ENCODE results near the gene TAAR9.
"Not testable (repeated sequence)": the region's sequence is repeated elsewhere in the genome, so short reads cannot be mapped to it uniquely, and the experiment has no call there.

The TAAR9 gene

GRCh38 chr6:132515386-132515785 lies 22.7 kb upstream of the TAAR9 start:
- no peak for DNase-seq (ENCODE audit: low read depth)

- DNase-seq (ENCODE audit: low read depth): peak; percentile 28
Measured at GRCh38 chr6:132520953-132521352, 17.1 kb upstream of the TAAR9 start.

- no peak for DNase-seq (ENCODE audit: low read depth)
Measured at GRCh38 chr6:132524646-132525045, 13.4 kb upstream of the TAAR9 start.

GRCh38 chr6:132525866-132526265 lies 12.2 kb upstream of the TAAR9 start:
- no peak for DNase-seq (ENCODE audit: low read depth)

- DNase-seq (ENCODE audit: low read depth): no peak
Measured at GRCh38 chr6:132526461-132526860, 11.6 kb upstream of the TAAR9 start.

- DNase-seq (ENCODE audit: low read depth): peak; percentile 7
Measured at GRCh38 chr6:132527791-132528190, 10.3 kb upstream of the TAAR9 start.

- peak; percentile 56 for DNase-seq (ENCODE audit: low read depth)
Measured at GRCh38 chr6:132530293-132530974, 7.6 kb upstream of the TAAR9 start.

- not testable (repeated sequence) for DNase-seq (ENCODE audit: low read depth)
Measured at GRCh38 chr6:132534546-132534945, 3.5 kb upstream of the TAAR9 start.

GRCh38 chr6:132537145-132537544 lies 932 bp upstream of the TAAR9 start:
- no peak for DNase-seq (ENCODE audit: low read depth)

GRCh38 chr6:132544826-132545225 lies 6.7 kb downstream of the TAAR9 start:
- DNase-seq (ENCODE audit: low read depth): no peak

- DNase-seq (ENCODE audit: low read depth): no peak
Measured at GRCh38 chr6:132548746-132549463, 10.8 kb downstream of the TAAR9 start.

- DNase-seq (ENCODE audit: low read depth): no peak
Measured at GRCh38 chr6:132551214-132551613, 13.1 kb downstream of the TAAR9 start.

- DNase-seq (ENCODE audit: low read depth): no peak
Measured at GRCh38 chr6:132552372-132552771, 14.3 kb downstream of the TAAR9 start, which contains the start of gene TAAR8. TAAR8 (plus strand) TSS chr6:132552672; CDS start chr6:132552693, 21 bp downstream.

GRCh38 chr6:132560087-132560486 lies 22.0 kb downstream of the TAAR9 start:
- not testable (repeated sequence) for DNase-seq (ENCODE audit: low read depth)

GRCh38 chr6:132566404-132566803 lies 28.3 kb downstream of the TAAR9 start:
- DNase-seq (ENCODE audit: low read depth): no peak

- no peak for DNase-seq (ENCODE audit: low read depth)
Measured at GRCh38 chr6:132567566-132567965, 29.5 kb downstream of the TAAR9 start.

GRCh38 chr6:132568611-132569010 lies 30.5 kb downstream of the TAAR9 start:
- no peak for DNase-seq (ENCODE audit: low read depth)

- DNase-seq (ENCODE audit: low read depth): no peak
Measured at GRCh38 chr6:132569170-132569569, 31.1 kb downstream of the TAAR9 start.

GRCh38 chr6:132570221-132570777 lies 32.2 kb downstream of the TAAR9 start, which contains the start of gene TAAR6:
TAAR6 (plus strand) TSS chr6:132570322; CDS start chr6:132570322, 0 bp downstream.
- no peak for DNase-seq (ENCODE audit: low read depth)

GRCh38 chr6:132571774-132572173 lies 33.7 kb downstream of the TAAR9 start:
- no peak for DNase-seq (ENCODE audit: low read depth)

- no peak for DNase-seq (ENCODE audit: low read depth)
Measured at GRCh38 chr6:132584698-132585097, 46.6 kb downstream of the TAAR9 start.

- DNase-seq (ENCODE audit: low read depth): no peak
Measured at GRCh38 chr6:132587424-132587823, 49.3 kb downstream of the TAAR9 start.
